NCI-H69 (cell line): ENCODE measurements around the gene NR2C2.
A peak's percentile ranks its signal among the peaks of the same experiment; 100 is the strongest.

ENCODE experiments used
- DNase-seq: peaks from one replicate; lab custom pipeline; 2025; lab: John Stamatoyannopoulos, UW

The NR2C2 gene

GRCh38 chr3:15023719-15024118, 76.3 kb downstream of the NR2C2 start:
- DNase-seq = no peak

- DNase-seq = no peak
Measured at GRCh38 chr3:15029625-15030024, 82.2 kb downstream of the NR2C2 start.

GRCh38 chr3:15032650-15033049, 85.3 kb downstream of the NR2C2 start:
- DNase-seq = no peak

- DNase-seq = no peak
Measured at GRCh38 chr3:15033103-15033502, 85.7 kb downstream of the NR2C2 start.

GRCh38 chr3:15038306-15038705, 90.9 kb downstream of the NR2C2 start:
- no peak for DNase-seq

GRCh38 chr3:15040844-15041243, 93.5 kb downstream of the NR2C2 start:
- DNase-seq = no peak

GRCh38 chr3:15041950-15042349, 94.6 kb downstream of the NR2C2 start:
- no peak for DNase-seq

- no peak for DNase-seq
Measured at GRCh38 chr3:15042936-15043335, 95.6 kb downstream of the NR2C2 start.

GRCh38 chr3:15043408-15044171, 96.2 kb downstream of the NR2C2 start:
- no peak for DNase-seq

GRCh38 chr3:15044326-15044725, 96.9 kb downstream of the NR2C2 start:
- DNase-seq = no peak

- DNase-seq = no peak
Measured at GRCh38 chr3:15045667-15046066, 98.3 kb downstream of the NR2C2 start.

GRCh38 chr3:15049584-15049983, 102.2 kb downstream of the NR2C2 start:
- DNase-seq = no peak

- DNase-seq = no peak
Measured at GRCh38 chr3:15050405-15051092, 103.2 kb downstream of the NR2C2 start.

- peak; percentile 35 for DNase-seq
Measured at GRCh38 chr3:15051531-15051930, 104.1 kb downstream of the NR2C2 start.

- no peak for DNase-seq
Measured at GRCh38 chr3:15052335-15053242, 105.2 kb downstream of the NR2C2 start.

GRCh38 chr3:15053541-15053940, 106.2 kb downstream of the NR2C2 start:
- DNase-seq = no peak

GRCh38 chr3:15055019-15055557, 107.7 kb downstream of the NR2C2 start:
- no peak for DNase-seq

GRCh38 chr3:15056676-15057404, 109.5 kb downstream of the NR2C2 start:
- no peak for DNase-seq

GRCh38 chr3:15060029-15060428, 112.6 kb downstream of the NR2C2 start:
- no peak for DNase-seq

GRCh38 chr3:15063238-15063637, 115.9 kb downstream of the NR2C2 start:
- DNase-seq = no peak

GRCh38 chr3:15063656-15064286, 116.4 kb downstream of the NR2C2 start:
- DNase-seq = no peak
